HG03439 (cell line): Measurements from ENCODE around the gene DNHD1.

Experiments
- ATAC-seq: cut with Tn5 transposase; IDR thresholded peaks from one replicate; pipeline ENCODE4 v1.9.1; 2021; ENCODE audit warnings: mild to moderate bottlenecking, moderate library complexity; ENCODE audit not compliant: unreplicated experiment

Gene DNHD1, protein sequence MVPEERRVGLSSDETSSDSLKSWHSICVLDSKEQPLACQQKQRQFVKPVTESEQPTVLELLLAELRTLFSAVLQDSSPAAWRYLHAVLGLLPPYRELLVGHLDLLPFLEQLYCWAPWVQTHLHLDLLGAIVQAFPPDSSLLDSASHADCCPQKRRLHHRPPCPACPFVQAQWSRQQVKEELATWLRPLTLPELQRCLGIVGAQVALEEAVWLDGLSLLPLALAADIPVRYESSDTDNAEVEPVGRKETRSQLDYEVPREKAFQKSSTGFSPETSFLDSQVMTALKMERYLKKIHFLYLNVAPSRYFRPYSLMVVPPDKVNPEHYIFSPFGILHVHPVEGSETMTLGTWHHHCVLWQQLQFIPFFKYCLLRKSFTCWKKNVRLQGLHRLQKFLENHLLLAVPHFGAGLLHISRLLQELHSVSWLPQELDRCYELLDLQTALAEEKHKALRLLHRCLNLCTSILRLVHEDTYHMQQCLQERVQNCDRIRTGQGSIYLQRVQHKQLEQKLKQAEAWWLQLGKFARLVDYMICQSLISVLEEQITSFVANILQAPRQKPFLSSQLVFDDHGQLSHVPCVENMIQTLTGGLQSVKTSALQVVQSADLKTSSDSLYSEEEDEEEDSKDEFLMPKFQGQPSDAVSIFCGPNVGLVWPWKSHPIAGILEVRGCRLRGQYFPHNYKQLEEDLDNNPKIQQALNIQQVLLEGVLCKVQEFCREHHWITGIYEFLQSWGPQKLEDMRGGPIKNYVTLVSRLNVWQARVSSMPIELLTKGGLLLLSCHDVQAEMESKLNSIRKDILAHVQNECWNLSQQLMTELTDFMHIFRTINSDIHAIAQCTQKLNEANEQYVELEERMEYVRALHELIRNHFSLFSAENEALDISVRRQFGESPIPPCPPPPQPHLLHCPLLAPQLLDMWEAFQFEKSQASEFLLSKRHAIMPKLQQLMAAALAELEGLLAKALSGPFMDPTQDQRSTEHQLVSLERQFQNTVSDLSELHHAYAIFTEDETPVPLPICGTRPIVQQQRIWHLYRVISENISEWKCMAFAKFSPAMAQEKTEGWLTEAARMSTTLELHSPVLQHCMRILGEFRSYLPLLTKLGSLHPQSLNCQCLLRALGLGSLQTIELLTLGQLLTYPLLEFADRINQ (N-terminal part only)

DNA sequence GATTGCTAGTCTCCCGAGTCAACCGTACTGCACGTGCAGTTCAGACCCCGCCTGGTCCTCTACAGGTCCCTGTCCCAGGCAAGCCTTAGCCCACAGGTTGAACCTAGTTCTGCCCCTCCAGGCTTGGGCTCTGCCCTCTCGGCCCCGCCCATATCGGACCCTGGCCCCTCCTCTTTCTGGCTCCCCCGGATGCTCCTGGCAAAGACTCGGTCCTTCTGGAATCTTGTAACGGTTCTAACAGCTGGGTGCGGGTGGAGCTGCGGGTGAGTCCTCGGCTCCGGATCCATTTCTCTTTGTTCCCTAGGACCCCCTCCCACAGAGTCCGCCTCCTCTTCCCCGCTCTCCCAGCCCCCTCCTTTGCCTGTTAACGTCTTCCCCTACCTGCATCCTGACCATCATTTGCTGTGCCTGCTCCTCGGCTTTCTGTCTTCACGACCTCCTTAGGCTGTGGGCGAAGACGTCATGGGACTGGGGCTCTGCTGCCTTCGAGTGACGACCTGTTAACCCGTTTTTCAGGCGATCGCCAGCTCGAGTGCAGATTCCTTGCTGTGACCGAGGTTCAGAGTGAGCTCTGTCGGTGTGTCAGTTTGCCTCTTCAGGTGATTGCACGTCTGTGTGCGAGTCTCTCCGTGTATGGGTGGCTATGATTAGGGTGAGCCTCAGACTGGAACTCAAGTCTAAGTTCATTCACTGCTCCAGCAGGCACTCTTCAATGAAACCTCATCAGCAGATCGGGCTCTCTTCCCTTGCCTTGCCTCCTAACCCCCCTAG lies at the start of gene DNHD1:
TSS of gene DNHD1 (plus strand) at position 212 of the 771 bp plus-strand sequence. CDS start 936 bp downstream, outside the sequence.
- no peak for ATAC-seq

- ATAC-seq = no peak
Measured at GRCh38 chr11:6448574-6448973, 48.5 kb upstream of the DNHD1 start.

DNA sequence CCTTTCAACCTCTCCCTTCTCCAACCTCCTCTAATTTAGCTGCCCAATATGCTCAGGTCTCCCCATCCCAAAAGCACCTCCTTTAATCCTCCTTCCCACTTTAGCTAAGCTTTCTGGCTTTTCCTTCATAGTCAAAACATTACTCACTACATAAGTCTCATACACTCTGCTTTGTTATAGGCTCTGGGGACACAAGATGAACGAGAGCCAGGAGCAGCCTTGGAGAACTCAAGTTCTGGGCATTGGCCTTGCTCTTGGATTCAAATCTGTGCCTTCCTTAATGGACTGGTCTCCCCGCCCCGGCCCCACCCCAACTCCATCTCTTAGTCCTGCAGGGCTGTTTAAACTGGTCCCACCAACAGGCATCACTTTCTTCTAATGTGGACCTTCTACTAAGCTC lies 44.9 kb upstream of the DNHD1 start:
- ATAC-seq = no peak

GRCh38 chr11:6453152-6453551 lies 43.9 kb upstream of the DNHD1 start:
- no peak for ATAC-seq

DNA sequence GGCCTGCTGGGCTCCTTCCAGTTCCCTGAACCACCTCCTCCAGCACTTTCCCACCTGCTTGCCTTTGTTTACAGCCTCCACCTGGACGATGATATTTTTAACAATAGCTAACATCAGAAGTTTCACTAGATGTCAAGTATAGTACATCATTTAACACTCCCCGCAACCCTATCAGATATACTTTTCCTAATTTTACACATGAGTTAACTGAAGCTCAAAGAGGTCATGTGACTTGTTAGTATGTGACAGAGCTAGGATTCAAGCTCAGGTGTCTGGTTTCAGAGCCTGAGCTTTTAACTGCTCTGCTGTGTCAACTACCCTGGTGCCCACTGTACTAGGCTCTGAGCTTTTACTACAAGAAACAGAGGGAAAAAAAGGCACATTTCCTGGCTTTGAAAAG lies 42.0 kb upstream of the DNHD1 start:
- ATAC-seq = no peak

DNA sequence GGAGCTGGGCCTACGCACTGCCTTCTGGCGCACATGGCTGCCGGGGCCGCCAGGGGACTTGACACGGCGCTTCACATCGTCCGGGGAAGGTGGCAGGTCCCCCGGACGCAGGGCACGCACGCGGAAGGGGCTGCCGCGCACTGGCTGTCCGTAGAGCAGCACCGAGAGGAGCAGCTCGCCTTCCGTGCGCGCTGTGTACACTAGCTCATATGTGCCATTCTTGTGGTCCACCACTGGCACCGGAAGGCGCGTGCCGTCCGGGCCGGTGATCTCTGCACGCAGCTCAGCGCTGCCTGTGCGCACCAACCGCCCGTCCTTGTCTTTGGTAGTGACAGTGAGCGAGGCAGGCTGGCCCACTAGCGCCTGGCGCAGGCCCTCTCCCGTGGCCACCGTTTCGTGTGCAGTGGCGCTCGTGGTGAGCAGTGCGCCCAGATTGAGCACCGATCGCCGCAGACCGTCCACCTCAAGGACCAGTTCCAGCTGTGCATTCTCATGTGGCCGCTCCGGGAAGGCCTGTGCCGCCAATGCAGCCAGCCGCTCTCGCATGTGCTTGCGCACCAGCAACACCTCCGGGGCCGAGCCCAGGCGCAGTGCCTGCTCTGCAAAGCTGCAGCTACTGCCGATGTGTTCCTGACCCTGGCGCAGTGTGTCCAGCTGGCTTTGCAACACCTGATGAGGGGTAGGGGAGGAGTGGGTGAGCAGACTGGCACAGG lies 40.6 kb upstream of the DNHD1 start:
- no peak for ATAC-seq

DNA sequence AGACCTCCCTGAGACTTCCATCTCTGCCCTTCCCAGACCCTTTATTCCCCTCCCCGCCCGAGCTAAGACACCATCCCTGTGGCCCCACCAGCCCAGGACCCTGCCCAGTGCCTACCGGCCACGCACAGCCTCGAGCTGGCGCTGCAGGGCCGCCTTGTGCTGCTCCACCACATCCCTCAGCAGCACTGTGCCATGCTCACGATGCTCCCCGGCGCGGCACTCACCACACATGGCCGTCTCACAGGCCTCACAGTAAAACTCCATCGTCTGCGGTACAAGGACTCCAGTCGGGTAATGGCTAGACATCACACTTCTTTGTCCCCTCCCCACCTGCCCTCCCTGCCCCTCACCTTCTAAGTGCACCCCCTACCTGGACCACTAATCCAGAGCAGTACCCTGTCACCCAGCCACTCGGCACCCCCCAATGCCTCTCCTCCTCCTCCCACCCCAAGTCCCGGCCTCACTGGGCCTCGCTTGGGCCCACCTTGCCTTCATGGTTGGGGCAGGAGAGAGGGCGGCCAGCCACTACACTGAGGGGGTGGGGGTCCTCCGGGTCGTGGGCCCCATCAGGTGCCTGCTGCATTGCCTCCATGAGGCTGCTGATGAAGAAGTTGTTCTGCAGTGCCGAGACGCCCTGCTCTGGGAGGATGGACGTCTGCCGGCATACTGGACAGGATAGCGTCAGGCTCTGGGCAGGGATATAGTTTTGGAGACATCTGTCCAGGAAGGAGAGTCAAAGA lies 39.3 kb upstream of the DNHD1 start:
- ATAC-seq = no peak

DNA sequence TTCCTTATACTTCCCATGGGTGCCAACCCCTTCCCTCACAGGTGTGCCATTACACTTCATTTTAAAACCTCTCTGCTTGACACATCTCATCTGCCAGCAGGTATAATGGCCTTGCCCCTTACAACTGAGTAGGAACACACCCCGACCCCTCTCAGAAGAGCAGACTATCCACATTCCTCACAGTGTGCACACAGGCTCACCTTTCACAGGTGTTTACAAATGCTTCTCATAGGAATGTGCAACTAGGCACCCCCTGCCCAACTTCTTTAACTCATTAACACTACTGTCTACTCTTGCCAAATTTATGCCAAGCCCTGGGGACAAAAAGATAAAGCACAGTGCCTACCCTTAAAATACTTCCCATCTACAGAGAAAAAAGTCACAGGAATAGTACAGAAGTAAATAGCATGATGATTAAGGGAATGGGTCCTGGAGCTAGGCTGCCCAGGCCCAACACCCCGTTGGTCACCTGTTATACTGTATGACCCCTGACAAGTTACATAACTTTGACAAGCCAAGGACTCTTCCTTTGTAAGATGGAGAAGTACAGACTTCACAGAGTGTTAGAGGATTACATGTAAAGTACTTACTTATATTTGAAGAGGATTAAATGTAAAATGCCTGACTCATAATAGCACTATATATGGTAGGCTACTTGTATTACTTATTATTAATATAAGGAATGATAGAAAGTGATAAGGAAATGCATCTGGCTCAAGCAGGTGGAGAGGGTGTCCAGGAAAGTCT lies 38.6 kb upstream of the DNHD1 start:
- ATAC-seq = no peak

- no peak for ATAC-seq
Measured at GRCh38 chr11:6459099-6459450, 38.0 kb upstream of the DNHD1 start.

- ATAC-seq = peak; percentile 43
Measured at GRCh38 chr11:6468712-6469495, 28.2 kb upstream of the DNHD1 start.

- no peak for ATAC-seq
Measured at GRCh38 chr11:6469599-6469998, 27.5 kb upstream of the DNHD1 start.

- ATAC-seq = no peak
Measured at GRCh38 chr11:6472934-6473333, 24.1 kb upstream of the DNHD1 start.

- ATAC-seq = peak; percentile 67
Measured at GRCh38 chr11:6473451-6474412, 23.3 kb upstream of the DNHD1 start, which contains the start of gene TRIM3. Gene TRIM3 (minus strand): TSS chr11:6473941. CDS start chr11:6465695, 8,246 bp downstream.

DNA sequence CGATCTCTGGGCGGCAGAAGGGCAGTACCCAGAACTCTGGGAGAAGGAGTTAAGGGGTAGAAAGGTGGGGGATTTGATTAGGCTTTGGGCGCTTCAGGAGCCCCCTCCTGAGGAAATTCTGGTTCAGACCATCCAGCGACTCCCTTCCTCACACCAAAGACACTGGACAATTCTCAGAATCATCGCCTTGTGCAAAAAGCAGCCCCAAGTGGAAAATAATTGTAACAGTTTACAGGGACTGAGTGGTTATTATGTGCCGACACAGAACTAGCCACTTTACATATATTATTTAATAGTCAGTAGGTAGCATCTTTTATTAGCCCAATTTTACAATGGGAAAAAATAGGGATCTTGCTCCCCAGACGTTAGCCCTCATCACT lies 22.7 kb upstream of the DNHD1 start:
- no peak for ATAC-seq

DNA sequence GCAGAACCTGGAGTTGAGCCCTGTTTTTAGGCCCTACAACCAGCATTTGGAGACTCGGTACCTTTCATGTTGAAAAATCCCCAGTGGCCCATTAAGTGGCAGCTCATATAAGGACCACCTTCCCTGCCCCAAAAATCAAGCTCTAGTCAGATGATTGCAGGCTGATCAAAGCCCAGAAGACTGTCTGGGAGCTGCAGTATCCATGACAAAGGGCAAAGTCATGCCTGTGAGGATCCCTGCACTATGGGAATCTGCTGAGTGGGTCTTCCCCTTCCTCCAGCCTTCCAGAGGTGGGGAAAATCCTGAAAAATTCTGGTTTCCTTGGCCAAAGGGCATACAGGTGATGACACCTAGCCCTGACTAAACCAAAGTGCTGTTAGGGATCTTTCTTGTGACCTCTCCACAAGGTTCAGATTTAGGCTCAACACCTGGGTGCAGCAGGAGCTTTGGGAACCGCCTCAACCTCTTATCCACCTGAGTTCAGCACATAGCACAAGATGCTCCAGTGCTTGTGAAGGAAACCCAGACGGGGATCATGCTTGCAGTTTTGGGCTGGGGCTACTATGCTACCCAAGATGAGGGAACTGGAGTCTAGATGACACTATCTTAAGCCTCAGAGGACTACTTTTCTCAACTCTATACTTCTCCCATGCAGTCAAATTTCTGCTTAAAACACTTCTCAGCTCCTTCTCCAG lies 22.1 kb upstream of the DNHD1 start:
- no peak for ATAC-seq

DNA sequence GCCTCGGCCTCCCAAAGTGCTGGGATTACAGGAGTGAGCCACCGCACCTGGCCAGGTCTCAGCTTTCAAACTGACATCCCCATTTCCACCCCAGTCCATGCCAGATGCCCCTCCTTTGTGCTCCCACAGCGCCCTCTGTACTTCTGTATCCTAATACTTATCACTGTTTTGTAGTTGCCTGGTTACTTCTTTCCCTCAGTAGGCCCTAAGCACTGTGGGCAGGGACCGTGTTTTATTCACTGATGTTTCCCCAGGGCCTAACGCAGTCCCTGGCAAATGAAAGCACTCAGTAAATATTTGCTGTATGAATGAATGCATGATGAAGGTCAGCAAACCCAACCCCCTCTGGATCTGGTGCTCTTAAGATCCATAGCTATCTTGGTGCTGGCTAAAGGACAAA lies 21.1 kb upstream of the DNHD1 start:
- ATAC-seq = no peak
